Upper lobe of left lung (tissue), 4 donors: ENCODE measurements around the gene PFKL.

Experiments
- CTCF ChIP-seq, 6 experiments: fragments of 450-650 bp in 4 of 6; fragments of 200-600 bp in 2 of 6; sonication (generic) in 2 of 6; IDR thresholded peaks; one replicate each; pipeline ENCODE4 v1.5.1; 2016 to 2019; ENCODE audit warnings: antibody characterized with exemption in 6 of 6
- EP300 ChIP-seq, 4 donors: sonication (generic); formaldehyde crosslinking; IDR thresholded peaks; one replicate each; pipeline ENCODE4 v1.5.1; 2017; ENCODE audit warnings: antibody characterized with exemption in 4 of 4, control low read depth in 2 of 4
- POLR2A ChIP-seq, 4 donors: fragments of 450-650 bp; IDR thresholded peaks; one replicate each; pipeline ENCODE4 v1.5.1; 2016 to 2017; ENCODE audit warnings: antibody characterized with exemption in 4 of 4, mild to moderate bottlenecking in 2 of 4
- POLR2AphosphoS5 ChIP-seq, 2 donors: sonication (generic); formaldehyde crosslinking; IDR thresholded peaks; one replicate each; pipeline ENCODE4 v1.5.1; 2017; ENCODE audit warnings: antibody characterized with exemption in 2 of 2

GRCh38 chr21:44332383-44332782, 32.5 kb downstream of the PFKL start:
- TF ChIP-seq CTCF (IDR thresholded peaks at IDR 0.05) (no peak), POLR2A (IDR thresholded peaks at IDR 0.05) (no peak), POLR2AphosphoS5 (IDR thresholded peaks at IDR 0.05) (no peak), EP300 (IDR thresholded peaks at IDR 0.05) (no peak)
